HEK293 (cell line): ENCODE data around the gene TOMM70.
A peak's percentile ranks its signal among the peaks of the same experiment; 100 is the strongest.

Source experiments
- AEBP2 ChIP-seq: fragments of 450-650 bp; formaldehyde crosslinking; IDR thresholded peaks from 2 replicates; pipeline ENCODE4 v1.5.1; 2016; ENCODE audit warnings: missing biosample characterization, missing genetic modification characterization, borderline replicate concordance
- HOXC10 ChIP-seq: sonication (generic); formaldehyde crosslinking; IDR thresholded peaks from 2 replicates; pipeline ENCODE4 v1.8.1; 2023; ENCODE audit warnings: mild to moderate bottlenecking, missing genetic modification reagents
- HOXD13 ChIP-seq: sonication (generic); formaldehyde crosslinking; IDR thresholded peaks from 2 replicates; pipeline ENCODE4 v1.8.0; 2022; ENCODE audit warnings: missing genetic modification reagents, borderline replicate concordance
- INSM2 ChIP-seq: fragments of 450-650 bp; formaldehyde crosslinking; IDR thresholded peaks from 2 replicates; pipeline ENCODE4 v1.5.1; 2016; ENCODE audit warnings: missing biosample characterization, missing genetic modification characterization
- KLF1 ChIP-seq: fragments of 450-650 bp; formaldehyde crosslinking; IDR thresholded peaks from 2 replicates; pipeline ENCODE4 v1.5.1; 2016; ENCODE audit warnings: missing biosample characterization, missing genetic modification characterization
- KLF10 ChIP-seq: fragments of 450-650 bp; IDR thresholded peaks from 2 replicates; pipeline ENCODE4 v1.5.1; 2018; ENCODE audit warnings: missing biosample characterization, mild to moderate bottlenecking, missing genetic modification characterization
- PRDM10 ChIP-seq: fragments of 450-650 bp; formaldehyde crosslinking; IDR thresholded peaks from 2 replicates; pipeline ENCODE4 v1.5.1; 2016; ENCODE audit warnings: missing biosample characterization, missing genetic modification characterization
- SCRT1 ChIP-seq: fragments of 450-650 bp; formaldehyde crosslinking; IDR thresholded peaks from 2 replicates; pipeline ENCODE4 v1.5.1; 2016; ENCODE audit warnings: missing biosample characterization, missing genetic modification characterization, borderline replicate concordance
- SCRT2 ChIP-seq: fragments of 450-650 bp; formaldehyde crosslinking; IDR thresholded peaks from 2 replicates; pipeline ENCODE4 v1.5.1; 2016; ENCODE audit warnings: missing biosample characterization, missing genetic modification characterization
- SP7 ChIP-seq: fragments of 450-650 bp; formaldehyde crosslinking; IDR thresholded peaks from 2 replicates; pipeline ENCODE4 v1.5.1; 2016; ENCODE audit warnings: missing biosample characterization, missing genetic modification characterization
- ZBTB1 ChIP-seq: fragments of 450-650 bp; formaldehyde crosslinking; IDR thresholded peaks from 2 replicates; pipeline ENCODE4 v1.5.1; 2016; ENCODE audit warnings: missing biosample characterization, missing genetic modification characterization
- ZNF112 ChIP-seq: fragments of 450-650 bp; formaldehyde crosslinking; IDR thresholded peaks from 2 replicates; pipeline ENCODE4 v1.5.0; 2017; ENCODE audit warnings: missing biosample characterization, missing genetic modification characterization
- ZNF169 ChIP-seq: fragments of 450-650 bp; formaldehyde crosslinking; IDR thresholded peaks from 2 replicates; pipeline ENCODE4 v1.5.1; 2016; ENCODE audit warnings: missing biosample characterization, missing genetic modification characterization
- ZNF202 ChIP-seq: fragments of 450-650 bp; formaldehyde crosslinking; IDR thresholded peaks from 2 replicates; pipeline ENCODE4 v1.5.1; 2016; ENCODE audit warnings: missing biosample characterization, missing genetic modification characterization, borderline replicate concordance
- ZNF324 ChIP-seq: fragments of 450-650 bp; formaldehyde crosslinking; IDR thresholded peaks from 2 replicates; pipeline ENCODE4 v1.5.1; 2016; ENCODE audit warnings: missing biosample characterization, missing genetic modification characterization
- ZNF488 ChIP-seq: fragments of 450-650 bp; formaldehyde crosslinking; IDR thresholded peaks from 2 replicates; pipeline ENCODE4 v1.5.1; 2016; ENCODE audit warnings: missing biosample characterization, missing genetic modification characterization
- ZNF513 ChIP-seq: fragments of 450-650 bp; IDR thresholded peaks from 2 replicates; pipeline ENCODE4 v1.5.1; 2018; ENCODE audit warnings: missing biosample characterization, missing genetic modification characterization
- ZNF530 ChIP-seq: fragments of 450-650 bp; formaldehyde crosslinking; IDR thresholded peaks from 2 replicates; pipeline ENCODE4 v1.5.1; 2016; ENCODE audit warnings: low read depth, missing biosample characterization, missing genetic modification characterization
- ZNF610 ChIP-seq: fragments of 450-650 bp; formaldehyde crosslinking; IDR thresholded peaks from 2 replicates; pipeline ENCODE4 v1.5.1; 2016; ENCODE audit warnings: missing biosample characterization, missing genetic modification characterization, borderline replicate concordance
- ZNF76 ChIP-seq: fragments of 450-650 bp; formaldehyde crosslinking; IDR thresholded peaks from 2 replicates; pipeline ENCODE4; 2016; ENCODE audit warnings: low read depth, missing biosample characterization, missing genetic modification characterization, borderline replicate concordance
- TF ChIP-seq, protein P1 (sequence below): fragments of 450-650 bp; formaldehyde crosslinking; IDR thresholded peaks from 2 replicates; pipeline ENCODE4 v1.5.1; 2016; ENCODE audit warnings: missing biosample characterization, missing genetic modification characterization, low read depth
- TF ChIP-seq, protein P2 (sequence below): fragments of 450-650 bp; formaldehyde crosslinking; IDR thresholded peaks from 2 replicates; pipeline ENCODE4 v1.5.1; 2016; ENCODE audit warnings: missing biosample characterization, missing genetic modification characterization

The TOMM70 gene

GRCh38 chr3:100400780-100401673 is at the start of gene TOMM70, which contains the start of gene LNP1 (continued):
- peak; percentile 33; the same call in 1 of the 2 replicates for TF ChIP-seq PRDM10 (tag by site-specific recombination)
- TF ChIP-seq ZNF76 (tag by site-specific recombination): peak; percentile 91
- peak; percentile 56; the same call in 1 of the 2 replicates for TF ChIP-seq SP7 (tag by site-specific recombination)
- 0 out of 2 replicates have a peak, but pooled peaks have one; percentile 43 for TF ChIP-seq SCRT1 (tag by site-specific recombination)
- no peak for TF ChIP-seq ZBTB1
- TF ChIP-seq ZNF169: no peak
- peak; percentile 72 for TF ChIP-seq ZNF513
- TF ChIP-seq KLF1 (tag by site-specific recombination): peak; percentile 79
- 0 out of 2 replicates have a peak, but pooled peaks have one; percentile 18 for TF ChIP-seq INSM2
- TF ChIP-seq KLF10 (tag by site-specific recombination): peak; percentile 62
- TF ChIP-seq ZNF488: no peak
- no peak for TF ChIP-seq AEBP2
- no peak for TF ChIP-seq ZNF324
- TF ChIP-seq ZNF610 (tag by site-specific recombination): no peak
- TF ChIP-seq, protein P1, sequence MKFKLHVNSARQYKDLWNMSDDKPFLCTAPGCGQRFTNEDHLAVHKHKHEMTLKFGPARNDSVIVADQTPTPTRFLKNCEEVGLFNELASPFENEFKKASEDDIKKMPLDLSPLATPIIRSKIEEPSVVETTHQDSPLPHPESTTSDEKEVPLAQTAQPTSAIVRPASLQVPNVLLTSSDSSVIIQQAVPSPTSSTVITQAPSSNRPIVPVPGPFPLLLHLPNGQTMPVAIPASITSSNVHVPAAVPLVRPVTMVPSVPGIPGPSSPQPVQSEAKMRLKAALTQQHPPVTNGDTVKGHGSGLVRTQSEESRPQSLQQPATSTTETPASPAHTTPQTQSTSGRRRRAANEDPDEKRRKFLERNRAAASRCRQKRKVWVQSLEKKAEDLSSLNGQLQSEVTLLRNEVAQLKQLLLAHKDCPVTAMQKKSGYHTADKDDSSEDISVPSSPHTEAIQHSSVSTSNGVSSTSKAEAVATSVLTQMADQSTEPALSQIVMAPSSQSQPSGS: no peak
- no peak for TF ChIP-seq HOXC10 (CRISPR knock-in tag)
- TF ChIP-seq HOXD13: no peak
- TF ChIP-seq, protein P2, sequence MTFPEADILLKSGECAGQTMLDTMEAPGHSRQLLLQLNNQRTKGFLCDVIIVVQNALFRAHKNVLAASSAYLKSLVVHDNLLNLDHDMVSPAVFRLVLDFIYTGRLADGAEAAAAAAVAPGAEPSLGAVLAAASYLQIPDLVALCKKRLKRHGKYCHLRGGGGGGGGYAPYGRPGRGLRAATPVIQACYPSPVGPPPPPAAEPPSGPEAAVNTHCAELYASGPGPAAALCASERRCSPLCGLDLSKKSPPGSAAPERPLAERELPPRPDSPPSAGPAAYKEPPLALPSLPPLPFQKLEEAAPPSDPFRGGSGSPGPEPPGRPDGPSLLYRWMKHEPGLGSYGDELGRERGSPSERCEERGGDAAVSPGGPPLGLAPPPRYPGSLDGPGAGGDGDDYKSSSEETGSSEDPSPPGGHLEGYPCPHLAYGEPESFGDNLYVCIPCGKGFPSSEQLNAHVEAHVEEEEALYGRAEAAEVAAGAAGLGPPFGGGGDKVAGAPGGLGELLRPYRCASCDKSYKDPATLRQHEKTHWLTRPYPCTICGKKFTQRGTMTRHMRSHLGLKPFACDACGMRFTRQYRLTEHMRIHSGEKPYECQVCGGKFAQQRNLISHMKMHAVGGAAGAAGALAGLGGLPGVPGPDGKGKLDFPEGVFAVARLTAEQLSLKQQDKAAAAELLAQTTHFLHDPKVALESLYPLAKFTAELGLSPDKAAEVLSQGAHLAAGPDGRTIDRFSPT (tag by site-specific recombination): 0 out of 2 replicates have a peak, but pooled peaks have one; percentile 68
- TF ChIP-seq ZNF112 (tag by site-specific recombination): no peak
- no peak for TF ChIP-seq ZNF530 (tag by site-specific recombination)
- no peak for TF ChIP-seq ZNF202 (tag by site-specific recombination)
- TF ChIP-seq SCRT2 (tag by site-specific recombination): peak; percentile 93
